Mammary epithelial cell (primary cell): Measurements from ENCODE around the gene SLC2A3.

Source experiments
- EZH2 ChIP-seq: IDR thresholded peaks from 2 replicates; pipeline ENCODE4 v1.6.1; 2012; ENCODE audit warnings: low read length, inconsistent platforms, borderline replicate concordance
- TF ChIP-seq, protein P1 (sequence below), 2 donors: IDR thresholded peaks in 1 of 2; conservative IDR thresholded peaks in 1 of 2; 2 replicates each; pipeline ENCODE4 v1.5.1; 2011 to 2012; ENCODE audit warnings: inconsistent platforms in 2 of 2, low read length in 2 of 2, mild to moderate bottlenecking in 2 of 2, control low read depth in 1 of 2, low read depth in 1 of 2; ENCODE audit not compliant: insufficient read depth in 1 of 2; ENCODE audit errors: extremely low read depth in 1 of 2

DNA sequence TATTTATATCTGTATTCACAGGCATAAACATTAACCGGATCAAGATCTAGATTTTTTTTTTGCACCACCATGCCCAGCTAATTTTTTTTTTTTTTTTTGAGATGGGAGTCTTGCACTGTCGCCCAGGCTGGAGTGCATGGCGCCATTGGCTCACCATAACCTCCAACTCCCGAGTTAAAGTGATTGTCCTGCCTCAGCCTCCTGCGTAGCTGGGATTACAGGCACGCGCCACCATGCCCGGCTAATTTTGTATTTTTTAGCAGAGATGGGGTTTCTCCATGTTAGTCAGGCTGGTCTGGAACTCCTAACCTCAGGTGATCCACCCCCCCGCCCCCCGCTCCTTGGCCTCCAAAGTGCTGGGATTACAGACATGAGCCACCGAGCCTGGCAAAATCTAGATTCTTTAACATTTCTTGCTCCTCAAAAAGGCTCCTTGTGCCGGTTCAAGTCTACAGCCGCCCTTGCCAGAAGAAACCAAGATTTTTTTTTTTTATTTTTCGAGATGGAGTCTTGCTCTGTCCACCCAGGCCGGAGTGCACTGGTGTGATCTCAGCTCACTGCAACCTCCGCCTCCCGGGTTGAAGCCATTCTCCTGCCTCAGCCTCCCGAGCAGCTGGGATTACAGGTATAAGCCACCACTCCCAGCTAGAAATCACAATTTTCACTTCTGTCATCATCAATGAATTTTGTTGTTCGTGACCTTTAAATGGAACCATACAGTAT is 36.9 kb upstream of the SLC2A3 start:
- TF ChIP-seq, protein P1, sequence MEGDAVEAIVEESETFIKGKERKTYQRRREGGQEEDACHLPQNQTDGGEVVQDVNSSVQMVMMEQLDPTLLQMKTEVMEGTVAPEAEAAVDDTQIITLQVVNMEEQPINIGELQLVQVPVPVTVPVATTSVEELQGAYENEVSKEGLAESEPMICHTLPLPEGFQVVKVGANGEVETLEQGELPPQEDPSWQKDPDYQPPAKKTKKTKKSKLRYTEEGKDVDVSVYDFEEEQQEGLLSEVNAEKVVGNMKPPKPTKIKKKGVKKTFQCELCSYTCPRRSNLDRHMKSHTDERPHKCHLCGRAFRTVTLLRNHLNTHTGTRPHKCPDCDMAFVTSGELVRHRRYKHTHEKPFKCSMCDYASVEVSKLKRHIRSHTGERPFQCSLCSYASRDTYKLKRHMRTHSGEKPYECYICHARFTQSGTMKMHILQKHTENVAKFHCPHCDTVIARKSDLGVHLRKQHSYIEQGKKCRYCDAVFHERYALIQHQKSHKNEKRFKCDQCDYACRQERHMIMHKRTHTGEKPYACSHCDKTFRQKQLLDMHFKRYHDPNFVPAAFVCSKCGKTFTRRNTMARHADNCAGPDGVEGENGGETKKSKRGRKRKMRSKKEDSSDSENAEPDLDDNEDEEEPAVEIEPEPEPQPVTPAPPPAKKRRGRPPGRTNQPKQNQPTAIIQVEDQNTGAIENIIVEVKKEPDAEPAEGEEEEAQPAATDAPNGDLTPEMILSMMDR (conservative IDR thresholded peaks at IDR 0.05 in 1 of 2, IDR thresholded peaks at IDR 0.05 in 1 of 2; ENCODE audit: extremely low read depth in 1 of 2, insufficient read depth in 1 of 2, low read depth in 1 of 2, low read length in 2 of 2) = no peak
- no peak for TF ChIP-seq EZH2
